Uterus (tissue), 4 donors: ENCODE data around the gene MPPED1. TPM values are rescaled to one million over a fixed set of nuclear protein-coding genes. Genes with fewer than 3 reads are reported as not detected.

Experiments used
- DNase-seq, 2 donors: peaks; one replicate each; pipeline ENCODE4 v3.0.0-alpha.2; 2019 to 2020
- H3K27ac ChIP-seq, 2 donors: fragments of 200-600 bp; sonication (generic); 1 replicate in 1 of 2; 2 replicates in 1 of 2; pipeline ENCODE4 v1.5.1; 2016 to 2018
- H3K27me3 ChIP-seq, 2 donors: fragments of 200-600 bp; sonication (generic); one replicate each; pipeline ENCODE4 v1.5.1; 2018 to 2019; ENCODE audit warnings: control low read depth in 1 of 2
- H3K36me3 ChIP-seq, 2 donors: fragments of 200-600 bp; sonication (generic); one replicate each; pipeline ENCODE4 v1.5.1; 2019; ENCODE audit warnings: control low read depth in 1 of 2
- H3K4me1 ChIP-seq, 2 donors: fragments of 200-600 bp; sonication (generic); one replicate each; pipeline ENCODE4 v1.5.1; 2018 to 2019; ENCODE audit warnings: control low read depth in 1 of 2
- H3K4me3 ChIP-seq, 2 donors: fragments of 200-600 bp; sonication (generic); 1 replicate in 1 of 2; 2 replicates in 1 of 2; pipeline ENCODE4 v1.5.1; 2018 to 2019; ENCODE audit warnings: mild to moderate bottlenecking in 1 of 2
- H3K9me3 ChIP-seq, 2 donors: fragments of 200-600 bp; sonication (generic); one replicate each; pipeline ENCODE4 v1.5.1; 2019; ENCODE audit warnings: control low read depth in 1 of 2
- CTCF ChIP-seq, 4 experiments: fragments of 200-600 bp in 2 of 4; fragments of 450-650 bp in 2 of 4; sonication (generic) in 2 of 4; IDR thresholded peaks; one replicate each; pipeline ENCODE4 v1.5.1; 2016 to 2019; ENCODE audit warnings: antibody characterized with exemption in 4 of 4, mild to moderate bottlenecking in 2 of 4, moderate library complexity in 1 of 4
- POLR2A ChIP-seq, 2 donors: fragments of 450-650 bp; IDR thresholded peaks; one replicate each; pipeline ENCODE4 v1.6.1; 2016; ENCODE audit warnings: antibody characterized with exemption in 2 of 2, mild to moderate bottlenecking in 1 of 2, moderate library complexity in 1 of 2
- intact Hi-C: fragments of 100-400 bp; cut with DNase I; formaldehyde crosslinking; loops from one replicate; pipeline ENCODE4 v1.15.1; 2023; ENCODE audit warnings: low total_unique reads
- total RNA-seq, 4 donors: library from RNA; depleted of rRNA in 3 of 4; stranded (reverse); fragments of >200 nt in 3 of 4; gene quantifications; one replicate each; pipeline versions ENCODE4 v1.1.0 to v1.2.4, GENCODE V29; 2014 to 2023
- donor health status: DM: yes; HTN: yes; CAD: no.

The MPPED1 gene
- total RNA-seq, 4 donors from 2014 or later, result 0.67 to 8.4 TPM; not detected in 2

- H3K36me3 ChIP-seq, result no peaks in the 10 kb centered on the region
- no peak for TF ChIP-seq POLR2A (IDR thresholded peaks at IDR 0.05)
- TF ChIP-seq CTCF (IDR thresholded peaks at IDR 0.05), result no peak
- intact Hi-C loops, result no loop called here
- no peaks in the 10 kb centered on the region for H3K27me3 ChIP-seq
- H3K27ac ChIP-seq, result no peak overlapping the region
- DNase-seq, result no peak
- no peaks in the 10 kb centered on the region for H3K9me3 ChIP-seq
- H3K4me3 ChIP-seq, result no peak overlapping the region
- no peaks in the 10 kb centered on the region for H3K4me1 ChIP-seq
Observed at GRCh38 chr22:43473441-43473840, 61.6 kb downstream of the MPPED1 start.

- Histone ChIP-seq H3K27me3 (no peaks in the 10 kb centered on the region), H3K4me3 (no peak overlapping the region), H3K27ac (no peak overlapping the region), H3K9me3 (no peaks in the 10 kb centered on the region), H3K4me1 (no peaks in the 10 kb centered on the region), H3K36me3 (no peaks in the 10 kb centered on the region)
- DNase-seq, result no peak
- intact Hi-C loops, result no loop called here
- TF ChIP-seq CTCF (IDR thresholded peaks at IDR 0.05), result no peak
- TF ChIP-seq POLR2A (IDR thresholded peaks at IDR 0.05), result no peak
Observed at GRCh38 chr22:43474161-43475101, 62.6 kb downstream of the MPPED1 start.

- no peaks in the 10 kb centered on the region for H3K9me3 ChIP-seq
- TF ChIP-seq POLR2A (IDR thresholded peaks at IDR 0.05) (no peak), CTCF (IDR thresholded peaks at IDR 0.05) (no peak)
- H3K27ac ChIP-seq, result no peak overlapping the region
- no peaks in the 10 kb centered on the region for H3K36me3 ChIP-seq
- DNase-seq, result no peak
- no peak overlapping the region for H3K4me3 ChIP-seq
- intact Hi-C loops, result no loop called here
- H3K4me1 ChIP-seq, result no peaks in the 10 kb centered on the region
- no peaks in the 10 kb centered on the region for H3K27me3 ChIP-seq
Observed at GRCh38 chr22:43475549-43476076, 63.8 kb downstream of the MPPED1 start.

DNA sequence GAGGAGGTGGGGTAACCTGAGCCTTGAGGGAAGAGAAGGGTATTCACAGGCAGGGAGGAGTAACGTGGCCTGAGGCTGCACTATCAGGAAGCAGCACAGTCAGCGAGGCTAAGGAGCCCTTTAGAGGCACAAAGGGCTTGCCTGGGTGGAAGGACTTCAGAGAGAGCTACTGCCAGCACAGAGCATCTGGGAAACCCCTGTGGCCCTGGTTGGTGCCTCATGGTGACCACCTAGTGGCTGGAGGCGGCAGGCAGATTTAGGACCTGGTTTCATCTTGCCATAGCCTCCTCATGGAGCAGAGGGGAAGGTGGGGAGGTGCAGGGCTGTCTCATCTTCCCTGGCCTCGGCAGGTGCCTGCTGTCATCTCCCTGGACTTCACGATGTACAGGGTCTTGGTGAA is 64.5 kb downstream of the MPPED1 start:
- H3K4me1 ChIP-seq, result no peaks in the 10 kb centered on the region
- H3K27me3 ChIP-seq, result no peaks in the 10 kb centered on the region
- no peak overlapping the region for H3K4me3 ChIP-seq
- H3K27ac ChIP-seq, result no peak overlapping the region
- TF ChIP-seq CTCF (IDR thresholded peaks at IDR 0.05), result no peak
- no peak for TF ChIP-seq POLR2A (IDR thresholded peaks at IDR 0.05)
- DNase-seq, result no peak
- intact Hi-C loops, result no loop called here
- H3K9me3 ChIP-seq, result no peaks in the 10 kb centered on the region
- no peaks in the 10 kb centered on the region for H3K36me3 ChIP-seq
